NCI-H128 (cell line): ENCODE data around the gene ZYG11B.
A peak's percentile ranks its signal among the peaks of the same experiment; 100 is the strongest.
"Not testable (repeated sequence)": the region's sequence is repeated elsewhere in the genome, so short reads cannot be mapped to it uniquely, and the experiment has no call there.

Source experiments
- DNase-seq: peaks from one replicate; lab custom pipeline; 2025; ENCODE audit not compliant: unreplicated experiment; lab: John Stamatoyannopoulos, UW

The ZYG11B gene

GRCh38 chr1:52726265-52727113, at the start of gene ZYG11B:
Gene ZYG11B, plus strand, starts transcription at chr1:52726453. Its CDS starts 201 bp downstream, at chr1:52726654.
- peak; percentile 93 for DNase-seq

GRCh38 chr1:52677076-52677806, 49.0 kb upstream of the ZYG11B start:
- no peak for DNase-seq

GRCh38 chr1:52679048-52679447, 47.2 kb upstream of the ZYG11B start:
- no peak for DNase-seq

- no peak for DNase-seq
Measured at GRCh38 chr1:52679498-52679897, 46.8 kb upstream of the ZYG11B start.

- no peak for DNase-seq
Measured at GRCh38 chr1:52680353-52680752, 45.9 kb upstream of the ZYG11B start.

- no peak for DNase-seq
Measured at GRCh38 chr1:52681136-52681535, 45.1 kb upstream of the ZYG11B start.

- DNase-seq = no peak
Measured at GRCh38 chr1:52683367-52683940, 42.8 kb upstream of the ZYG11B start.

- DNase-seq = no peak
Measured at GRCh38 chr1:52684545-52684944, 41.7 kb upstream of the ZYG11B start.

- peak; percentile 46 for DNase-seq
Measured at GRCh38 chr1:52686261-52686751, 39.9 kb upstream of the ZYG11B start.

GRCh38 chr1:52686830-52687229, 39.4 kb upstream of the ZYG11B start:
- no peak for DNase-seq

- no peak for DNase-seq
Measured at GRCh38 chr1:52691821-52692220, 34.4 kb upstream of the ZYG11B start.

GRCh38 chr1:52692697-52693096, 33.6 kb upstream of the ZYG11B start:
- DNase-seq = no peak

- DNase-seq = not testable (repeated sequence)
Measured at GRCh38 chr1:52693351-52693750, 32.9 kb upstream of the ZYG11B start.

GRCh38 chr1:52693843-52694242, 32.4 kb upstream of the ZYG11B start:
- no peak for DNase-seq

- no peak for DNase-seq
Measured at GRCh38 chr1:52695627-52696026, 30.6 kb upstream of the ZYG11B start.

GRCh38 chr1:52697795-52698674, 28.2 kb upstream of the ZYG11B start, which contains the start of gene COA7:
Gene COA7, minus strand, starts transcription at chr1:52698347. Its CDS starts 21 bp downstream, at chr1:52698326.
- peak; percentile 65 for DNase-seq

- peak; percentile 67 for DNase-seq
Measured at GRCh38 chr1:52702886-52703787, 23.1 kb upstream of the ZYG11B start.

- DNase-seq = no peak
Measured at GRCh38 chr1:52706136-52706670, 20.1 kb upstream of the ZYG11B start.
